Measurements from ENCODE around the gene CCDC90B.
A peak's percentile ranks its signal among the peaks of the same experiment; 100 is the strongest.
"Not testable (repeated sequence)": the region's sequence is repeated elsewhere in the genome, so short reads cannot be mapped to it uniquely, and the experiment has no call there.

The CCDC90B gene

GRCh38 chr11:83285771-83286528, at the start of gene CCDC90B:
CCDC90B (minus strand) TSS chr11:83286367; CDS start chr11:83285972, 395 bp downstream.
- DNase-seq = peak; percentile 98

GRCh38 chr11:83335446-83336070, 49.4 kb upstream of the CCDC90B start:
- DNase-seq = no peak

- no peak for DNase-seq
Measured at GRCh38 chr11:83330303-83330702, 44.1 kb upstream of the CCDC90B start.

- no peak for DNase-seq
Measured at GRCh38 chr11:83326326-83326725, 40.2 kb upstream of the CCDC90B start.

- DNase-seq = no peak
Measured at GRCh38 chr11:83319346-83319745, 33.2 kb upstream of the CCDC90B start.

- DNase-seq = no peak
Measured at GRCh38 chr11:83318931-83319330, 32.8 kb upstream of the CCDC90B start.

GRCh38 chr11:83317757-83318690, 31.9 kb upstream of the CCDC90B start:
- DNase-seq = no peak

GRCh38 chr11:83316897-83317268, 30.7 kb upstream of the CCDC90B start:
- DNase-seq = not testable (repeated sequence)

GRCh38 chr11:83316143-83316896, 30.2 kb upstream of the CCDC90B start:
- not testable (repeated sequence) for DNase-seq

GRCh38 chr11:83312430-83312829, 26.3 kb upstream of the CCDC90B start:
- DNase-seq = no peak

- DNase-seq = no peak
Measured at GRCh38 chr11:83311701-83312100, 25.5 kb upstream of the CCDC90B start.

GRCh38 chr11:83310718-83311117, 24.6 kb upstream of the CCDC90B start:
- DNase-seq = no peak

GRCh38 chr11:83308536-83308935, 22.4 kb upstream of the CCDC90B start:
- DNase-seq = not testable (repeated sequence)

GRCh38 chr11:83306200-83307080, 20.3 kb upstream of the CCDC90B start:
- DNase-seq = no peak

- no peak for DNase-seq
Measured at GRCh38 chr11:83303316-83303715, 17.1 kb upstream of the CCDC90B start.

- DNase-seq = no peak
Measured at GRCh38 chr11:83302151-83302550, 16.0 kb upstream of the CCDC90B start.

- DNase-seq = no peak
Measured at GRCh38 chr11:83299681-83300080, 13.5 kb upstream of the CCDC90B start.

- DNase-seq = no peak
Measured at GRCh38 chr11:83294208-83294607, 8.0 kb upstream of the CCDC90B start.

- no peak for DNase-seq
Measured at GRCh38 chr11:83293457-83293774, 7.2 kb upstream of the CCDC90B start.

- peak; percentile 68 for DNase-seq
Measured at GRCh38 chr11:83292709-83293456, 6.7 kb upstream of the CCDC90B start.

GRCh38 chr11:83287631-83288030, 1.5 kb upstream of the CCDC90B start:
- no peak for DNase-seq
